G401.6 (cell line): ENCODE data around the gene DECR2.

Experiments used
- FAIRE-seq: peaks from 2 replicates; lab custom pipeline; 2012; peaks lifted over from hg19 to GRCh38; lab: Jason Lieb, UNC

DECR2 gene

DNA sequence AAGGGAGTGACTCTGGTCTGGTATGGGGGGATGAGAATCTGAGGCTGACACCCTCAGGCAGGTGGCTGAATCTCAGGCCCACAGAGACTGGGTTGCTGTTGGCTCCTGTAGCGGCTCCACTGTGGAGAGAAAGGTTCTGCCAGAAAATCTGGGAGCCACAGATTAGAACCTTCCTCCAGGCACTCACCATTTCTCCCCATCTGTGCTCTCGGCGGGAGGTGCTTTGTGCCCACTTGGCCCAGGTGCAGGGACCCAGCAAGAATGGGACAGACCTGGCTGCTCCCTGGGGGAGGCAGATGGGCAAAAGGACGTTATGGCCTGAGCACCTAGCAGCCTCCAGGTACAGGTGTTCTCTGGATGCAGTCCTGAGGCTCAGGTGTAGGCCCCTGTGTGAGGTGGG is 43.9 kb downstream of the DECR2 start:
- FAIRE-seq: no peak

DNA sequence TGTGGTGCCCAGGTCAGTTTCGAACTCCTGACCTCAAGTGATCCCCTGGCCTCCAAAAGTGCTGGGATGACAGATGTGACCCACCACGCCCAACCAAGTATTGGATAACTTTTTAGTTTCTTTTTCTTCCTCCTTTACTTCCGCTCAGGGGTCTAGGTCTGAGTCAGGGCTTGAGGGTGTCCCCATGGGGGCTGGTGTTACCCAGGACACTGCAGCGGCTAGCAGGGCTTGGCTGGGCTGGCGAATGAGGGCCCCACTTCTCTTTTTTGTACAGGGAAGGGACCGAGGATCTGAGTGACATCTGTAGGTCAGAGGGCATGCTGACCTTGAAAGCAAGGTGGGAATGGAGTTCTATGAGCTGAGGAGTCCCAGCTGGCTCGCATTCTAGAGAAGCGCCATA is 48.7 kb downstream of the DECR2 start:
- no peak for FAIRE-seq

DNA sequence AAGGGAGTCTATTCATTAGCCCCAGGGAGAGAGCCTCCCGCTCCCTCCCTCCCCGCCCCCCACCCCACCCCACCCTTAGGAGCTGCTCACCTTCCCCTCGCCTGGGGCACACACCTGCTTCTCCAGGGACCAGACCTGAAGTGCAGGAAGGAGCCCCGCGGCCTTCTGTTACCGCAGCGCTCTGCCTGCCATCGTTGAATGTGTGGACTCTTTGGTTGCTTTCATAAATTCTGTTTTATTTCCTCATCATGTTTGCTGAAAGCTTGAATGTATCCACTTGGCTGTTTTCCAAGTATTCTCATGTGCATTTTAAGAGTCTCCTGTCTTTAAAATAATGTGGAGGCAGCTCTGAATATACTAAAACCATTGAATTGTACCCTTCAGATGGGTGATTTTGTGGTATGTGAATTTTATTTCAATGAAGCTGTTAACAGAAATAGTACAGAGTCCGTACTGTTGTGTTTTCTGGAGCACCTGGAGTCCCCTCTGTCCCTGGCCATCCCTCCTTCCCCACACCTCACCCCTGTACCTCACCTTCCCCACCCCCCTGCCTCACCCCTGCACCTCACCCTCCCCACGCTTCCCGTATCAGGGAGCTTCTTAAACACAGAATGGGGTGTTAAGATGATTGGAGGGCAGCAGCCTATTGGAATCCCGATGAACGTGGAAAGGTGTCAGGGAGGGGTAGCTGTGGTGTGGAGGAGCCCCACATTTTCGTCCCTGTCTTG is 49.3 kb downstream of the DECR2 start:
- no peak for FAIRE-seq

DNA sequence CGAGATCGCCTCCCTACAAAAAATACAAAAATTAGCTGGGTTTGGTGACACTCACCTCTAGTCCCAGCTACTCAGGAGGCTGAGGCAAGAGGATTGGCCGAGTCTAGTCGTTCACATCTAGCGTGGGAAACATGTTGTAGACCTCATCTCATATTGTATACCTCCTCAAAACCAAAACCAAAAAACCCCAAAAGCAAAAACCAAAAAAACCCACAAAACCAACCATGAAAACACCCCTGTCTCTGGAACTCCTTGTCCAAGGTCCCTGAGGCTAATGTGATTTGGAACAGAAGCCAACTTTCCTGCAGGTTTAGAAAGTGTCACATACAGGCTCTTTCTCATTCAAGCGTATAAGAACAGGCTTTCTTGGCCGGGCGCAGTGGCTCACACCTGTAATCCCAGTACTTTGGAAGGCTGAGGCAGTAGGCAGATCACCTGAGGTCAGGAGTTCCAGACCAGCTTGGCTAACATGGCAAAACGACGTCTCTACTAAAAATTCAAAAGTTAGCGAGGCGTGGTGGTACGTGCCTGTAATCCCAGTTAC is 52.8 kb downstream of the DECR2 start:
- no peak for FAIRE-seq

DNA sequence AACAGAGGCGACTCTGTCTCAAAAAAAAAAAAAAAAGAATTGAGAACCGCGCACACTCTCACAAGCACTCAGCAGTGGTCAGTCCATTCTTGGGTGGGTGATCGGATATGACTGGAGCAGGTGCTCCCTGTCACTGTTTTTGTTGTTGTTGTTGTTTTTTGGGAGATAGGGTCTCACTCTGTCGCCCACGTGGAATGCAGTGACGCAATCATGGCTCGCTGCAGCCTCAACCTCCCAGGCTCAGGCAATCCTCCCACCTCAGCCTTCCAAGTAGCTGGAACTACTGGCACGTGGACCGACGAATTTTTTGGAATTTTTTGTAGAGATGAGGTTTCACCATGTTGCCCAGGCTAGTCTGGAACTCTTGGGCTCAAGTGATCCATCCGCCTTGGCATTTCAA is 53.8 kb downstream of the DECR2 start:
- FAIRE-seq: no peak

DNA sequence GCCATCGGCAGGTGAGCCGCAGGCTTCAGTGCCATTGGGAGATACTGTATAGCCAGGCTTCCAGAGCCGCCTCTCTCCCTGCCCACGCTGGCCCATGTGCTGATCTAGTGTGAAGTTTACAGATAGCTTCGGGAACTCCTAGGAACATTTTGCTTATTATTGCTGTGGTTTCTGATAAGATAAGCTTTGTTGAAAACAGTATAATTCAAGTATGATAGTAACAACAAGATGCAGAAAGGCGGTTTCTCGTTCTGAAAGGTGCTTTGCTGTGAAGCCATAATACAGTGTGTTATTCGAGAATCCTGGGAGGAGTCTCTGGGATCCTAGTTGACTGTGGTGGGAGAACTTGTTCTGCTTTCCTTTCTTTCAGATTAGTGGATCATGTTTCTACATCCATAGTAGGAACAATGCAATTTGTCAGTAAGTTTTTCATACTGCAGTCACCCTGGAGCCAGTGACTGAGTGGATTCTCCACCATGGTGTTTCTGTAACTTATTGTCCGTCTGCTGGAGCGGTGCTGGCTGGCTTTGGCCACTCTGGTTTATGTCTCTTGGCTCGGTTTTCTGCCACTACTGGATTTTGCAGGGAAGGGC is 55.3 kb downstream of the DECR2 start:
- no peak for FAIRE-seq

DNA sequence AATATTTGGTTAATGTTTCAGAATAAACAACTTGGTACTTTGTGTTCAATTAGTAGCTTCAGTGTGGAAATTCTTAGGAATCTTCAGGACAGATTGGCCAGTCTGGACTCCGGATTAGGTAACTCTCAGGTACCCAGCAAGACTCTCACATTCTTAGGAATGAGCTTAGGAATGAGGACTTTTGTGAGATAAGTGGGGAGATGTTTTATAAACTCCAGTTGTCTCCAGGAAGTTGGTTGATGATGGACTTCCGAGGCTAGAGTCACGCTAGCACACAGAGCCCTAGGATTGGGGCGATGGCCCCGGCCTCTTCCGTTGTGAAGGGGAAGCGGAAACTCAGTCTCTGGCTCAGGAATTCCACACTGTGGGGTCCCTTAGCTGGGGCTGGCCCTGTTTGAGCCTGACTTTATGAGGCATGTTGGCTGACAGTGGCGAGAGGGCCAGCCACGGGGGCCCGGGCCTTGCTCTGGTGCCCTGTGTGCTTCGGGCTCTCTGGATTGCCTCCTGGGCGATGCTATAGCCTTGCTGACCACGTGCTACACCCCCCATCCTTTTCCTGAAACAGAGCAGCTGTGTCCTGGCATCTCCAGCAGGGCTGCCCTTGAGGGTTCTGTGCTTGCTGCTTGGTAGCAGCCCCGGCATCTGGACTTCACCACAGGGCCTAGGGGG is 56.2 kb downstream of the DECR2 start:
- no peak for FAIRE-seq

DNA sequence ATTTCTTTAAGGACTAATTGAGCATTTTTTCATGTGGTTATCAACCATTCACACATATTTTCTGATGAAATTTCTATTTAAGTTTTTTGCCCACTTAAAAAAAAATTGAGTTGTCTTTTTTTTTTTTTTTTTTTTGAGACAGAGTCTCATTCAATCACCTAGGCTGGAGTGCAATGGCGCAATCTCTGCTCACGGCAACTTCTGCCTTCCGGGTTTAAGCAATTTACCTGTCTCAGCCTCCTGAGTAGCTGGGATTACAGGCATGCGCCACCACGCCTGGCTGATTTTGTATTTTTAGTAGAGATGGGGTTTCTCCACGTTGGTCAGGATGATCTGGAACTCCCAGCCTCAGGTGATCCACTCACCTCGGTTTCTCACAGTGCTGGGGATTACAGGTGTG is 58.1 kb downstream of the DECR2 start:
- no peak for FAIRE-seq

DNA sequence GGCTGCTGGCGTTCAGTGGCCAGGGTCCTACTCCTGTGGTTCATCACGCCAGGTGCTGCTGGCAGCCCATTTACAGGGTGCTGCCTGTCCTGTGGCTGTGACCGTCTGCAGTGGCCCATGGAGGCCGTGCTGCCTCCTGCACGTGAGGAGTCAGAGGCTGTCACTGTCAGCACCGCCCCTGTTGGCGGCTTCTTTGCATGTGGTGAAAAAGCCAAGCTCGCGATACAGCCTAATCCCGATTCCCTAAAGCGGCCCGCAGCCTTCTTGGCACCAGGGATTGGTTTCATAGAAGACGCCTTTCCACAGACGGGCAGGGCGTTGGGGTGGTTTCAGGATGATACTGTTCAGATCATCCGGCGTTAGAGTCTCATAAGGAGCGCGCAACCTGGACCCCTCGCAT is 59.1 kb downstream of the DECR2 start:
- no peak for FAIRE-seq
